Measurements from ENCODE around the gene SEMA4F.

The SEMA4F gene

DNA sequence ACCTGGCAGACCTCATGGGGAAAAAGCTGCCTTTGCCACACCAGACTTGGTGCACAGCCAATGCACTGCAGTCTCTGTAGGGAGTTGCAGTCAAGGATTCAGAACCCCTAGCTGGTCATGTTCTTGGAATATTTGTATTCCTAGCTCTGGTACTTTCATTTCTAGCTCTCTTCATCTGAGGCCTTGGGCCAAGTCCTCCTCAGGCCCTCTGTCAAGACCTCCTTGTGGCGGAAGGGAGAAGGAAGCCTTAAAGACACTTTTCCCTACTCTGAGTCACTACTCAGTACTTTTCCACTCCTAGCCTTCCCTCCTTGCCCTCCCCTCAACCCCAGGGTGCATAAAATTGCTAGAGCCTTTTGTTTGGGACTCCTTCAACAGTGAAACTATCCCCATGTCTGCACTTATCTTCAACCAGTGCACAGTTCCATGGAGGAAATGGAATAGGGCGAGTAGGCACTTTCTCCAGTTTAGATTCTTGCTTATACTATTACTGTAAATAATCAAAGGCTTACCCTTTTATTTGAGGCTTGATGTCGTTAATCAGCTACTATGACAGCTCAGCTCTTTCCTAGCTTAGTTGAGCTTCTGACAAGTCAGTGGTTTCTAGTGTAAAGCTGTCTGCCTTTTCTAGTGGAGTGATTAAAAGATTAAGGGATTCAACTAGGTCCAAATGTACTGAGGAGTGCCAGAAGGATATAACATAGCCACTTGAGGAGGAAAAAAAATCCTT lies 21.7 kb upstream of the SEMA4F start:
- H3K9me3 ChIP-seq (ENCODE audit: control insufficient read depth, low read length) = no peaks in the 10 kb centered on the region
- H3K9ac ChIP-seq = no peak overlapping the region
- no peak overlapping the region for H3K4me2 ChIP-seq (ENCODE audit: low read length)
- no peaks in the 10 kb centered on the region for H3K36me3 ChIP-seq (ENCODE audit: control insufficient read depth, insufficient read depth, low read length)
- no peak for TF ChIP-seq CTCF (IDR thresholded peaks at IDR 0.05)
- no peaks in the 10 kb centered on the region for H3K79me2 ChIP-seq
- no peak overlapping the region for H3K27ac ChIP-seq
- no peak overlapping the region for H3K4me3 ChIP-seq (ENCODE audit: low read depth, low read length)
- no peaks in the 10 kb centered on the region for H3K27me3 ChIP-seq (ENCODE audit: control insufficient read depth, insufficient read depth, low read length)
- H3K4me1 ChIP-seq = no peaks in the 10 kb centered on the region
- H2AFZ ChIP-seq = peak overlapping the region; percentile 31

GRCh38 chr2:74632939-74633312 lies 21.1 kb upstream of the SEMA4F start:
- H3K4me2 ChIP-seq (ENCODE audit: low read length) = no peak overlapping the region
- H3K27me3 ChIP-seq (ENCODE audit: control insufficient read depth, insufficient read depth, low read length) = no peaks in the 10 kb centered on the region
- no peak for TF ChIP-seq CTCF (IDR thresholded peaks at IDR 0.05)
- H3K9ac ChIP-seq = no peak overlapping the region
- H3K4me1 ChIP-seq = no peaks in the 10 kb centered on the region
- peak overlapping the region; percentile 31 for H2AFZ ChIP-seq
- no peak overlapping the region for H3K27ac ChIP-seq
- H3K4me3 ChIP-seq (ENCODE audit: low read depth, low read length) = no peak overlapping the region
- no peaks in the 10 kb centered on the region for H3K79me2 ChIP-seq
- H3K36me3 ChIP-seq (ENCODE audit: control insufficient read depth, insufficient read depth, low read length) = no peaks in the 10 kb centered on the region
- no peaks in the 10 kb centered on the region for H3K9me3 ChIP-seq (ENCODE audit: control insufficient read depth, low read length)

- Histone ChIP-seq H3K4me3 (ENCODE audit: low read depth, low read length) (no peak overlapping the region), H3K4me2 (ENCODE audit: low read length) (no peak overlapping the region)
- no peak for TF ChIP-seq CTCF (IDR thresholded peaks at IDR 0.05)
Measured at GRCh38 chr2:74639550-74639949, 14.5 kb upstream of the SEMA4F start.

DNA sequence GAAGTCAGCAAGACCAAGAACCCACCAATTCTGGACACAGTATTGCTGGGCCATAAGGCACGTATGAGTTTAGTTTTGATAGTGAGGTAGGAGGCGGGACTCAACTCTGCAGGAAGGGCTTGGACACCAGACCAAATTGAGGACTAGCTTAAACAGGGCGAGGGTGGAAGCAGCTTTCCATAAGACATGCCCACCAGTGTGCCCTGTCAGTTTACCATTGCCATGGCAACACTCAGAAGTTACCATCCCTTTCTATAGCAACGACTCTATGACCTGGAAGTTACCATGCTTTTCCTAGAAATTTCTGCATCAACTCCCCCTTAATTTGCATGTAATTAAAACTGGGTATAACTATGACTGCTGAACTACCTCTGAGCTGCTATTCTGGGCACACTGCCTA lies 8.7 kb upstream of the SEMA4F start:
- H3K79me2 ChIP-seq = no peaks in the 10 kb centered on the region
- H3K4me1 ChIP-seq = no peaks in the 10 kb centered on the region
- H3K9me3 ChIP-seq (ENCODE audit: control insufficient read depth, low read length) = no peaks in the 10 kb centered on the region
- H3K9ac ChIP-seq = no peak overlapping the region
- H3K27me3 ChIP-seq (ENCODE audit: control insufficient read depth, insufficient read depth, low read length) = no peaks in the 10 kb centered on the region
- H3K27ac ChIP-seq = no peak overlapping the region
- H2AFZ ChIP-seq = no peak overlapping the region
- no peak overlapping the region for H3K4me3 ChIP-seq (ENCODE audit: low read depth, low read length)
- no peaks in the 10 kb centered on the region for H3K36me3 ChIP-seq (ENCODE audit: control insufficient read depth, insufficient read depth, low read length)
- no peak overlapping the region for H3K4me2 ChIP-seq (ENCODE audit: low read length)
- TF ChIP-seq CTCF (IDR thresholded peaks at IDR 0.05) = no peak

More at GRCh38 chr2:74639550-74639949, 14.5 kb upstream of the SEMA4F start:
- no peak overlapping the region for H3K27ac ChIP-seq
- no peaks in the 10 kb centered on the region for H3K9me3 ChIP-seq (ENCODE audit: control insufficient read depth, low read length)
- no peaks in the 10 kb centered on the region for H3K4me1 ChIP-seq
- H3K79me2 ChIP-seq = no peaks in the 10 kb centered on the region
- no peaks in the 10 kb centered on the region for H3K36me3 ChIP-seq (ENCODE audit: control insufficient read depth, insufficient read depth, low read length)
- no peak overlapping the region for H2AFZ ChIP-seq
- no peak overlapping the region for H3K9ac ChIP-seq
- no peaks in the 10 kb centered on the region for H3K27me3 ChIP-seq (ENCODE audit: control insufficient read depth, insufficient read depth, low read length)

- H3K27me3 ChIP-seq (ENCODE audit: control insufficient read depth, insufficient read depth, low read length) = no peaks in the 10 kb centered on the region
- no peaks in the 10 kb centered on the region for H3K79me2 ChIP-seq
- H3K9ac ChIP-seq = no peak overlapping the region
- no peaks in the 10 kb centered on the region for H3K9me3 ChIP-seq (ENCODE audit: control insufficient read depth, low read length)
- no peak overlapping the region for H2AFZ ChIP-seq
- H3K36me3 ChIP-seq (ENCODE audit: control insufficient read depth, insufficient read depth, low read length) = no peaks in the 10 kb centered on the region
- H3K4me3 ChIP-seq (ENCODE audit: low read depth, low read length) = no peak overlapping the region
- H3K4me1 ChIP-seq = no peaks in the 10 kb centered on the region
- TF ChIP-seq CTCF (IDR thresholded peaks at IDR 0.05) = no peak
- H3K27ac ChIP-seq = no peak overlapping the region
- no peak overlapping the region for H3K4me2 ChIP-seq (ENCODE audit: low read length)
Measured at GRCh38 chr2:74646201-74646600, 7.8 kb upstream of the SEMA4F start.

All from parathyroid adenoma (tissue), 2 donors.